HEK293T (cell line): Measurements from ENCODE around the gene RPUSD3.

Source experiments
- CTCF ChIA-PET: fragments of 350-600 bp; formaldehyde crosslinking; extraction: SDS; loops from one replicate; lab custom pipeline; 2021; ENCODE audit warnings: antibody characterized with exemption, inconsistent platforms; lab: Yijun Ruan, JAX
- POLR2A ChIA-PET: fragments of 350-600 bp; formaldehyde crosslinking; extraction: SDS; loops from one replicate; lab custom pipeline; 2020; ENCODE audit warnings: antibody characterized with exemption, inconsistent platforms; lab: Yijun Ruan, JAX
- DNase-seq: peaks from one replicate; pipeline ENCODE4 v3.0.0; 2012; ENCODE audit warnings: mixed read lengths; ENCODE audit errors: extremely low spot score
- ARNT ChIP-seq: fragments of 450-650 bp; IDR thresholded peaks from 2 replicates; pipeline ENCODE4 v1.6.1; 2017; ENCODE audit warnings: mild to moderate bottlenecking
- BHLHE40 ChIP-seq: fragments of 450-650 bp; IDR thresholded peaks from 2 replicates; pipeline ENCODE4 v1.6.1; 2016; ENCODE audit warnings: mild to moderate bottlenecking, moderate library complexity, borderline replicate concordance
- CTBP1 ChIP-seq: fragments of 450-650 bp; IDR thresholded peaks from 2 replicates; pipeline ENCODE4 v1.6.1; 2016; ENCODE audit warnings: borderline replicate concordance
- ELF4 ChIP-seq: fragments of 450-650 bp; IDR thresholded peaks from 2 replicates; pipeline ENCODE4 v1.6.1; 2017; ENCODE audit warnings: antibody characterized with exemption
- FOXA1 ChIP-seq: fragments of 450-650 bp; IDR thresholded peaks from 2 replicates; pipeline ENCODE4 v1.6.1; 2016; ENCODE audit warnings: mild to moderate bottlenecking
- FOXK2 ChIP-seq: fragments of 450-650 bp; IDR thresholded peaks from 2 replicates; pipeline ENCODE4 v1.6.1; 2016; ENCODE audit warnings: mild to moderate bottlenecking
- FOXM1 ChIP-seq: fragments of 450-650 bp; IDR thresholded peaks from 2 replicates; pipeline ENCODE4 v1.6.1; 2017; ENCODE audit warnings: mild to moderate bottlenecking, borderline replicate concordance
- HDGF ChIP-seq: fragments of 450-650 bp; IDR thresholded peaks from 2 replicates; pipeline ENCODE4 v1.6.1; 2017; ENCODE audit warnings: antibody characterized with exemption, borderline replicate concordance
- L3MBTL2 ChIP-seq: fragments of 450-650 bp; conservative IDR thresholded peaks from 2 replicates; pipeline ENCODE4 v1.6.1; 2016; ENCODE audit warnings: mild to moderate bottlenecking
- LEF1 ChIP-seq: fragments of 450-650 bp; IDR thresholded peaks from 2 replicates; pipeline ENCODE4 v1.6.1; 2017; ENCODE audit warnings: mild to moderate bottlenecking, borderline replicate concordance
- NFRKB ChIP-seq: fragments of 450-650 bp; IDR thresholded peaks from 2 replicates; pipeline ENCODE4 v1.6.1; 2016; ENCODE audit warnings: mild to moderate bottlenecking, moderate library complexity
- SP1 ChIP-seq: fragments of 450-650 bp; IDR thresholded peaks from 2 replicates; pipeline ENCODE4 v1.6.1; 2017
- SUZ12 ChIP-seq: fragments of 450-650 bp; IDR thresholded peaks from 2 replicates; pipeline ENCODE4 v1.6.1; 2016; ENCODE audit warnings: mild to moderate bottlenecking
- TARDBP ChIP-seq: fragments of 450-650 bp; IDR thresholded peaks from 2 replicates; pipeline ENCODE4 v1.6.1; 2016
- ZNF384 ChIP-seq: fragments of 450-650 bp; IDR thresholded peaks from 2 replicates; pipeline ENCODE4 v1.6.1; 2016
- TF ChIP-seq, protein P1 (sequence below): fragments of 450-650 bp; IDR thresholded peaks from 2 replicates; pipeline ENCODE4 v1.6.1; 2016

Gene RPUSD3

DNA sequence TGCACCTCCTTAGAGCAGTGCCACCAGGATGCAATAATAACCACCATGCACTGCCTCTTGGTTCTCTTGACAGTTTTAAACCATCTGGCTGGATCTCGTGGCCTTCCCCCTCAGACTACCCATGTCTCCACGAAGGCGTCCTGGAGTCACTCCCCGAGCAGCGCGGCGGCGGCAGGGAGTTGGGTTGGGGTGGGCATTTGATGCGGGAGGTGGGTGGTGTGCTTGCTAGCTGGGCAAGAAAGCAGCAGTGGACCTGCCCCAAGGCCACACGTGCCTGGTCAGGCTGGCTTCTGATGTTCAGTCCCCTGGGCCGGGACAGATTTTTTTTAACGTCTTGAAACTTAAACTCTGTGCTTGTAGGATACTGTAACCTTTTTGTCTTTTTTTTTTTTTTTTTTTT is 37.7 kb downstream of the RPUSD3 start:
- DNase-seq, result no peak
- TF ChIP-seq CTBP1, result no peak
- TF ChIP-seq, protein P1, sequence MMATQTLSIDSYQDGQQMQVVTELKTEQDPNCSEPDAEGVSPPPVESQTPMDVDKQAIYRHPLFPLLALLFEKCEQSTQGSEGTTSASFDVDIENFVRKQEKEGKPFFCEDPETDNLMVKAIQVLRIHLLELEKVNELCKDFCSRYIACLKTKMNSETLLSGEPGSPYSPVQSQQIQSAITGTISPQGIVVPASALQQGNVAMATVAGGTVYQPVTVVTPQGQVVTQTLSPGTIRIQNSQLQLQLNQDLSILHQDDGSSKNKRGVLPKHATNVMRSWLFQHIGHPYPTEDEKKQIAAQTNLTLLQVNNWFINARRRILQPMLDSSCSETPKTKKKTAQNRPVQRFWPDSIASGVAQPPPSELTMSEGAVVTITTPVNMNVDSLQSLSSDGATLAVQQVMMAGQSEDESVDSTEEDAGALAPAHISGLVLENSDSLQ, result no peak
- TF ChIP-seq FOXA1, result no peak
- TF ChIP-seq LEF1, result no peak
- no peak for TF ChIP-seq L3MBTL2
- TF ChIP-seq FOXK2, result no peak
- TF ChIP-seq HDGF, result no peak
- TF ChIP-seq BHLHE40, result no peak
- TF ChIP-seq FOXM1, result no peak
- CTCF ChIA-PET, result no interaction called here
- POLR2A ChIA-PET, result interaction anchor here (1.8 to 4.3 kb wide), 2 partner anchors 10 to 13 kb away, joined by 4 to 14 read pairs; partner anchors contain the start of genes ARPC4 and TADA3

DNA sequence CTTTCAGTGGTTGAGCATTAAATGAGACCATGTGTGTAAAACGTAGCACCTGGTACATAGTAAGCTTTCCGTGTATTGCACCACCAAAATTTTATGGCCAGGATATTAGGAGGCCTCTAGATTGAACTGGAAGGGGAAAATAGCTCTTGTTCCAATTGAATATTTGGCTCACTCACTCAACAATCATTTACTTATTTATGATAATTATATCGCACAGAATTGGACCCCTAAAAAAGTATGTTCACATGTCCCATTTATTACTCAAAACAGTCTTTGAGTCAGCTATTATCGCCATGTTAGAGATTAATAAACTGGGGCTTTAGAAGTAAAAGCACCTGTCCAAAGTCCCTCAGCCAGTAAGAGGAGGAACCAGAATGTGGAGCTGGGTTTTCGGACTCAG is 38.8 kb downstream of the RPUSD3 start:
- TF ChIP-seq ARNT (no peak), ZNF384 (no peak), CTBP1 (no peak), ELF4 (no peak), HDGF (no peak), LEF1 (no peak), SUZ12 (no peak), SP1 (no peak), FOXM1 (no peak), BHLHE40 (no peak), FOXA1 (no peak), L3MBTL2 (no peak), FOXK2 (no peak), NFRKB (no peak), TARDBP (no peak)
- TF ChIP-seq, protein P1, result no peak
- ChIA-PET POLR2A (interaction anchor here (1.2 to 4.3 kb wide), 2 partner anchors 11 to 12 kb away, joined by 3 to 14 read pairs; partner anchors contain the start of genes ARPC4 and TADA3), CTCF (interaction anchor here (0.5 kb wide), 1 partner anchor 315 kb away, joined by 4 read pairs; no protein-coding TSS in a partner anchor)
- DNase-seq, result no peak

DNA sequence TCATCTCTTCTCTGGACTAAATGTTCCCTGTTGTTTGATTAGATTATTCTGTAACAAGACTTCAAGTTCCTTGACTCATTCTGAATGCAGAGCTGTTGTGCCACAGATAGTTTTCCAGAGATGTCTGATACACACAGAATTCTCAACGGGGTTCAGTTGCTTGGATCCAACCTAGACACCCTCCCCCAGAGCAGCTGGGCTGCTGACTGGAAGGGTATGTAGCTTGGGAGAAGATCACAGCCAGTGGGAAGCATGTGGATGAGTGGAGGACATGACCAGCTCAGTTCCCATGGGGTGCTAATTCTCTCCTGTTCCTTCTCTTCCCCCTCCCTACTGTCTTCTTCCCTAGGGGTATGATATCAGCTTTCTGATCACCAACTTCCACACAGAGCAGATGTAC is 40.3 kb downstream of the RPUSD3 start:
- POLR2A ChIA-PET, result interaction anchor here (0.9 to 1.0 kb wide), 2 partner anchors 11 to 28 kb away, joined by 3 read pairs; partner anchors contain the start of gene ARPC4
- no peak for TF ChIP-seq SP1
- no peak for TF ChIP-seq BHLHE40
- no peak for TF ChIP-seq HDGF
- no peak for TF ChIP-seq NFRKB
- TF ChIP-seq CTBP1, result no peak
- TF ChIP-seq FOXA1, result no peak
- no peak for TF ChIP-seq L3MBTL2
- no peak for TF ChIP-seq ARNT
- no peak for TF ChIP-seq FOXK2
- TF ChIP-seq FOXM1, result no peak
- TF ChIP-seq, protein P1, result no peak
- no peak for TF ChIP-seq ELF4
- TF ChIP-seq TARDBP, result no peak
- no peak for TF ChIP-seq LEF1
- TF ChIP-seq ZNF384, result no peak
- CTCF ChIA-PET, result no interaction called here
- DNase-seq, result no peak

DNA sequence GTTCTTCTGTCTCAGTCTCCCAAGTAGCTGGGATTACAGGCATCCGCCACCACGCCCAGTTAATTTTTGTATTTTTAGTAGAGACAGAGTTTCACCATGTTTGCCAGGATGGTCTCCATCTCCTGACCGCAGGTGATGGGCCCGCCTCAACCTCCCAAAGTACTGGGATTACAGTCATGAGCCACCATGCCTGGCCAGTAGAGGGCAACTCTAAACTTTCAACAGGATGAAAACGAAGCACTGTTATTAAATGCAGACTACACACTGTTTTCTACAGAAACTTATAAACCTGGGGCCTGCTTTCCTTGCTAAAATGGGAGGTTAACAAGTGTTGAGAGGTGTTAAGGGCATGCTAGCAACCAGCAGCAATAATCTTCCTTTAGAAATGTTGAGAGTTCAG is 43.3 kb downstream of the RPUSD3 start:
- ChIA-PET CTCF (no interaction called here), POLR2A (no interaction called here)
- no peak for DNase-seq
- no peak for TF ChIP-seq FOXM1
- no peak for TF ChIP-seq ELF4
- no peak for TF ChIP-seq TARDBP
- TF ChIP-seq HDGF, result no peak
- TF ChIP-seq SP1, result no peak
- TF ChIP-seq CTBP1, result no peak
- no peak for TF ChIP-seq FOXA1
- no peak for TF ChIP-seq LEF1
- no peak for TF ChIP-seq BHLHE40
- no peak for TF ChIP-seq NFRKB
- no peak for TF ChIP-seq ZNF384
- TF ChIP-seq FOXK2, result no peak
- no peak for TF ChIP-seq L3MBTL2
- TF ChIP-seq, protein P1, result no peak
- TF ChIP-seq SUZ12, result no peak

DNA sequence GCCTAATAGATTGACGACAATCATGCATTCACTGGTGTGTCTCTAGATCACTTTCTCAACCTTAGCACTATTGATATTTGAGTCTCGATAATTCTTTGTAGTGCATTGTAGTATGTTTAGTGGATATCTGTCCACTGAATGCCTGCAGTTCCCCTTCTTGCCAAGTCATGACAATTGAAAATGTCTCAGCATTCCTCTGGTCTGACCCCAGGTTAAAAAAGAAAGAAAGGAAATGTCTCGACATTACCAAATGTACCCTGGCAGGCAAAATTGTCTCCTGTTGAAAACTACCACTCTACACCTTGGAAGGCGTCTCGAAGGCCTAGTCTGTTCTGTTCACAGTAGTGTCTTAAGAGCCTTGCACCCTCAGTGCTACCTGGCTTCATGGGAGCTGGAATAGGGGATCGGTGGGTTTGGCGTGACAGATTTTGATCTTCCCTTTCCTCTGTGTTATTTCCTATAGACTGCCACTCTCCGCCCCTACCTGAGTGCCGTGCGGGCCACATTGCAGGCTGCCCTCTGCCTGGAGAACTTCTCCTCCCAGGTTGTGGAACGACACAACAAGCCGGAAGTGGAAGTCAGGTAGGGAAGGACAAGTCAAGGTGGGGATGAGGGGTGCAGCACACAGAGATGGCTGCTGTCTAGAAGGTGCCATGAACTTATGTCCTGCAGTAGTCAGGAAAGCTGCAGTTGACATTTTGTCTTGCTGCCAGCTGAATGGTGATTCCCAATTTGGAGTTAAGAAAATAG is 46.4 kb downstream of the RPUSD3 start:
- ChIA-PET POLR2A (no interaction called here), CTCF (no interaction called here)
- TF ChIP-seq, protein P1, result no peak
- TF ChIP-seq SUZ12 (no peak), FOXA1 (no peak), ELF4 (no peak), NFRKB (no peak), CTBP1 (no peak), LEF1 (no peak), FOXM1 (no peak), ZNF384 (no peak), FOXK2 (no peak), HDGF (no peak), L3MBTL2 (no peak), BHLHE40 (no peak), TARDBP (no peak), SP1 (no peak), ARNT (no peak)
- no peak for DNase-seq
